ACHN (cell line): ENCODE results near the gene JMJD1C.

Experiments used
- DNase-seq: peaks from one replicate; pipeline ENCODE4 v3.0.0-alpha.2; 2015
- in situ Hi-C: cut with HindIII; loops from 2 replicates; pipeline ENCODE4 v1.10.0; 2017; ENCODE audit warnings: low sequenced_read_pairs, low pct_ligation_motif_present, low pct_unique_long_range_greater_than_20kb

The JMJD1C gene

DNA sequence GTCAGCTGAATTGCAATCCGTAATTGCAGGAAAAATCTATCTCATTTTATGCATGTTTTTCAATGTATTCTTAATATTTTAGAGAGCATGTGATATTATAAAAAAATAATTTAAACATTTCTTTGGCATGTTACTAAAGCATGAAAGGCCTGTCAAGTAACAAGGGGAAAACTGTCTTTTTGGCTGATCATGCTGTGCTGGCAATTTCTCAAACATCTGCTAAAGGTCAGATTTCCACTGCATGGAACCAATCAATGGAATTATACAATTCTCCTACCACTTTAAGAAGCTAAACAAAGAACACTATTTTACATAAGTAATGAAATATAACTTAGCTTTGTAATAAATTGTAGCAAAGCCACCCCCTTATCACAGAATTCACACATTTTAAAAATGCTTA lies 49.4 kb downstream of the JMJD1C start:
- in situ Hi-C loops, result no loop called here

DNA sequence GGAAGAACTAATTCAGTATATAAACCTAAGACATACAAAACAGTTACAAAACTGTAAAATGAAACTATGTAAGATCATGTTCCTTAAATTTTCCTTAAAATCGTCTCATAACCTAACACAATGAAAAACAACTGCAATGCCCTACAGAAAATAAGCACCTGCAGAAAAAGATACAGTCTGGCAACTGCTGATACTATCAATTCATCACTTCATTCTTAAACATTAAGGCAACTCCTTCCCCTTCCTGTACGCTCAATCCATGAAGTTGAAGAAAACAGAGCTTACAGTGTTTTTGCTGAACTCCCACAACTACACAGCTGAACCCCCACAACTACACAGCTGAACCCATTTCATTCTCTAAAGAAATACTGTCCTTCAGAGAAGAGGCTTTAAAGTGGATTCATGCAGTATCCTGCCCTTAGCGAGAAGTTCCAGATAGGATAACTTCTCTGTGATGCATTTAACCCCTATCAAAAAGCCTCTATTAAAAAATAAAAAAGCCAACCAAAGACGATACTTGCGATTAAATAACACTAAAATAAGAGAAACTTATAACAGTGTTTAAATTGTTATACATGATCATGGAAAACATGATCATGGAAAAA lies 50.0 kb downstream of the JMJD1C start:
- in situ Hi-C loops, result no loop called here
- DNase-seq, result no peak

More for the DNA sequence above, 49.4 kb downstream of the JMJD1C start:
- DNase-seq, result no peak

DNA sequence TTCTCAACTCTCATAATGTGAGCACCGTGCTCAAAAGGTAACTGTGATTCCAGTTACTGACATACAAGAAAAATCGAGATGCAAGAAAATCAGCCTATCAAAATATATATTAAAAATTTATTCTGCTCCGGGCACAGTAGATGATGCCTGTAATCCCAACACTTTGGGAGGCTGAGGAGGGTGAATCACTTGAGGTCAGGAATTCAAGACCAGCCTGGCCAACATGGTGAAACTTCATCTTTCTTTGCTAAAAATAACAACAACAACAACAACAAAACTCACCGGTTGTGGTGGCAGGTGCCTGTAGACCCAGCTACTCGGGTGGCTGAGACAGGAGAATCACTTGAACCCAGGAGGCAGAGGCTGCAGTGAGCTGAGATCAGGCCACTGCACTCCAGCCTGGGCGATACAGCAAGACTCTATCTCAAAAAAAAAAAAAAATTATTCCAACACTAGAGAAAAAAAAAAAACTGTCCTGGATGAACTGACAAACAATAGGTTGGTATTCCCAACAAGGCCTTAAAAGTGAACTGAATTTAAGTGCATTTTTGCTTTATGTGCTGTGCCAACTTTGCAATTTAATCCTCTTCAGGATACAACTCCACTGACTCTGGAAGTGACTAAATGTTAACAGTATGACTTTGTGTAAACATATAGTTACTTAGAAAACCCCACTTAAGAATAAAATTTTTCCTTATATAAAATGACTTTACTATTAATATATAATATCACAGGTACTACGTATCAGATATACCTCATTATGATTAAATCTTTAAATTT lies 51.1 kb downstream of the JMJD1C start:
- no peak for DNase-seq
- in situ Hi-C loops, result no loop called here

DNA sequence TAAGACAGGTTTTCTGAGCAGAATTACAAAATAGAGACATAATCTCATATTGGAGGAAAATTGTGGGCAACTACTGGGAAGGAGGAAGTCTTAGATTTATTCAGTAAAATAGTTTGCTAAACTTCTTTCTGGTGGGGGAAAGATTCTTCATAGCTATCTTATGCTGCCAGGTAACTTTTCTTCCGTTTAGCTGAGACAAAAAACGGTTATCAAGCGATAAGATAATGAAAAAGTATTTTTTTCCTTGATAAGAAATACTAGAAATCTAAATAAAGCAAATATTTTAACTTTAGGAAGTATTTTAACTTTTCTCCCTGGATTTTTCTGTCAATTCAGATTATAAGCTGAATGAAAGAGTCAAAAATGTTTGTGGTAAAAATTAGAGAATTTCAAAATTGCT lies 52.3 kb downstream of the JMJD1C start:
- no peak for DNase-seq
- in situ Hi-C loops, result no loop called here

DNA sequence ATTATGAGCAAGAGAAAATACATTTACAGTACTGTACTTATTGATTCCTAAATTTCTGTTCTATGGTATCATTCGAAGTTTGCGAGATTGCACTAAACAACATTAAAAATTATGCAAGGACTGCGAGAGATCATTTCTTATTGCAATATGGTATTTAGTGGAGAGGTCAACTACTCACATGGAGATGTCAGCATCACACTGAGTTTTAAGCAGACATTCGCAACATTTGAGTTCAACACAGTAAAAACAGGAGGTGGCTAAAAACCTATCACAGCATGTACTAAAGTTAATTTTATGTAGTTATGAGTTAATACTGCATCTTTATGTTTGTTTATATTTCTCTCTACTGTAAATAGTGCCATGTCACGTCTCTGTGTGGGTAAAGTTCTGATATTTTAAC lies 53.5 kb downstream of the JMJD1C start:
- in situ Hi-C loops, result no loop called here
- DNase-seq, result no peak

DNA sequence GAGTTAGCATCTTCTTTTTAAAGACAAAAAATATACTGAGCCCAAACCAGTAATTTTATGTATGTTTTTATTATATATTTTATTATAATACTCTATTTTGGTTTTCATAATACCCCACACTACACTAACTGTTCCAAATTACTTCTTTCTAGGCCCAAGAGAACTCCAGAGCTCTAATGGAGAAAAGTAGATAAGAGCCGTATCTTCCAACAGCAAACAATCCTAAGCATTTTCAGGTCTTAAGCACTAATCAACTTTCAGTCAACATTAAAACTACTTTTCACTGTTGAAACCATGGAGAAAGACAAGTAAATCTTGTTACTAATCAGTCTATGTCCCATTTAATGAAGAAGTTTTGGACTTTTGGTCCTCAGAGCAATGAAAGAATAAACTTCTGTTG lies 55.1 kb downstream of the JMJD1C start:
- in situ Hi-C loops, result no loop called here
- no peak for DNase-seq

DNA sequence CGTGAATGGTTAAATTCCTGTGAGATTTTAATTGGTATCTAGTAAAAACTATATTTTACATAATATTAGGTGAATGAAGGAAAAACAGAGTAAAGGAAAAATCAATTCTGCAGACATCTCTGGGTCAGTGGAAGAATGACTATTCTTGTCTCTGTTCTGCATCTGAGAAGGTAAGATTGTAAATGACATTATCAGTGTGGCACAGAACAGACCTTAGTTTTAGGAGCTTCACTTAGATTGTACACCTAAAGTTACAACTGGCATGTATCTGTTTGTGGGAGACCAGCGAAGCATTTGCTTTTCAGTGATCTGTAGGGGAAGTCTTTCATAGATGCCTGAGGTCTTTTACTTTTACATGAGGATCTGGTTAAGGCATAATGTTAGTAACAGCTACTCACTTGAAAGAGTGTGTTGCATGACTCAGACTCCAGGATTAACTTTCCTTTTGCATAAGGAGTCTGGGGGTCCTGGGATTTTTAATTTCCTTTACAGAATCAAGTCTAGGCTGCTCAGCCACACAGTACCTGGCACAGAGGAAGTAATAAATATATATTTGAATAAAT lies 56.2 kb downstream of the JMJD1C start:
- peak; percentile 39 for DNase-seq
- in situ Hi-C loops, result no loop called here

DNA sequence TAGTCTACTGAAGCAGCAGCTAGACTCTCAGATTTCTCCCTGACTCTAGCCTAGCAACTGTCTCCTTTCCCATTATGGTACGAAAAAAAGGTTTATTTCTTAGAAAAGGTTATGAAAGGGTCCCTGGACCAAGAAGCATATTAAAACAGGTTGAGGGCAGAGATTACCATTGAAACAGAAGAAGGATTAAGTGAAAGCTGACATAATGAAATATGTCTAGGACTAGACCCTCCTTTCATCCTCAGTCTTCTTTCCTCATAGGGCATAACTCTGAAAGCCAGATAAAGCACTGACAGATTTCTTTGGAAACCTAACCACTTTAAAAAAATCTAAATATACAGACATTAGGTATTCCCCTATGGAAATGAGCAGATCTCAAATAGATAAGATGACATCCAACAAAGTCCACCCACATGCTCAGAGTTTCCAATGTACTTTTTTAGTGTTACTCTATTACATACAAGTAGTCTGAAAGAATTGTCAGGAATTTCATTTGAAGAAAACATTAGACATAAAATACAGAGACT lies 58.6 kb downstream of the JMJD1C start:
- DNase-seq, result no peak
- in situ Hi-C loops, result no loop called here

DNA sequence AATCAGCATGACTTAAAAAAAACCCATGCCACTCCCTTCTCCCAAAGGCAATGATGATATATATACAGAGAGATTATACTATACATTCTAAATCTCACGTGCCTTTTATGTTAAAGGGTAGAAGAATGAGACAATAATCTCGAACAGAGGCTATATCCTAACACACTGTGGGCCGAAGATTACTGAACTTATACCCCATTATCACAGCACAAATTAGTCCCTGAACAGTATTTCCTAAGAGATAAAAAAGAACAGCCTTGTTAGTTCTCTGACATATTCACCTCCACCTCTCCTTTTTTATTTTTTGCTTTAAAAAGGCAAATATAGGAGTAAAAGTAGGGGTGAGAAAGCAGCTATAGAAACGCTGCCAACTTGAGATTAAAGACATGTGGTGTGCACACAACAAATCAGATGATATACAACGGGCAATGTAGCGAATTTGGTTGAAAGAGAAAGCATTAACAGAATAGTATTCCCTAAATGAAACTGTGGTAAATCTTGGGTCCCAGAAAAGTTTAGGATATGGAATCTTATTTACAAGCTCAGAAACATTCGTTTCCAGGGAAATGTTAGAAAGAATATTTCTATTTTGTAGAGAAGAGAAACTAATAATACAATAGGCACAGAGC lies 69.5 kb downstream of the JMJD1C start:
- DNase-seq, result no peak
- in situ Hi-C loops, result no loop called here

DNA sequence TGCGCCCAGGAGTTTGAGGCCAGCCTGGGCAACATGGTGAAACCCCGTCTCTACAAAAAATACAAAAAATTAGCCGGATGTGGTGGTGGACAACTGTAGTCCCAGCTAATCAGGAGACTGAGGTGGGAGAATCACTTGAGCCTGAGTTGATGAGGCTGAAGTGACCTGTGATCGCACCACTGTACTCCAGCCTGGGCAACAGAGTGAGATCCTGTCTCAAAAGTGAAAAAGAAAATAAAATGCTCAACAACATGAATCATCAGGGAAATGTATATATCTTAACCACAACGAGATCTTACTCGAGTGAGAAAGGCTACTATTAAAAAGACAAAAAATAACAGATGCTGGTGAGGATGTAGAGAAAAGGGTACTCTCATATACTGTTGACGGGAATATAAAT lies 72.7 kb downstream of the JMJD1C start:
- in situ Hi-C loops, result no loop called here
- no peak for DNase-seq

DNA sequence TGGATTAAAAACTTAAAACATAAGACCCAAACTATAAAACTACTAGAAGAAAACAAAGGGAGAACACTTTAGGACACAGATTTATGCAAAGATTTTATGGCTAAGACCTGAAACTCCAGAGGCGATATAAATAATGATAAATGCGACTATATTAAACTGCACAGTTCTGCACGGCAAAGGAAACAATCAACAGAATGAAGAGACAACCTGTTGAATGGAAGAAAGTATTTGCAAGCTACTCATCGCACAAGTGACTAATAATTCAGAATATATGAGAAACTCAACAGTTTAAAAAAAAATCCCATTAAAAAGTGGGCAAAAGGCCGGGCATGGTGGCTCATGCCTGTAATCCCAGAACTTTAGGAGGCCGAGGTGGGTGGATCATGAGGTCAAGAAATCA lies 73.6 kb downstream of the JMJD1C start:
- no peak for DNase-seq
- in situ Hi-C loops, result no loop called here

DNA sequence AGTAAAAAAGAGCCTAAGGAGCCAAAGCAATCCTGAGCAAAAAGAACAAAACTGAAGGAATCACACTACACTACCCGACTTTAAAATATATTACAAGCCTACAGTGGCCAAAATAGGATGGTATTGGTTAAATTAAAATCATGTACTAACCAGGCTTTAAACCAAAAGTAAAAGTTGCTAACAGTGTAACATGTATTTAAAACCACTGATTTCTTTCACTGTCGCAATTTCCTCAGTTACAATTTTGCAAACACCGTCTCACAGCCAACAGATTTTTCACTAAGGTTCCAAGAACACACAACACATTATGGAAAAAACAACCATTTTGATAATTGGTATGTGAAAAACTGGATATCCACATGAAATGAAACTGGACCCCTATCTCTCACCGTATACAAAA lies 74.0 kb downstream of the JMJD1C start:
- in situ Hi-C loops, result no loop called here
- DNase-seq, result no peak

DNA sequence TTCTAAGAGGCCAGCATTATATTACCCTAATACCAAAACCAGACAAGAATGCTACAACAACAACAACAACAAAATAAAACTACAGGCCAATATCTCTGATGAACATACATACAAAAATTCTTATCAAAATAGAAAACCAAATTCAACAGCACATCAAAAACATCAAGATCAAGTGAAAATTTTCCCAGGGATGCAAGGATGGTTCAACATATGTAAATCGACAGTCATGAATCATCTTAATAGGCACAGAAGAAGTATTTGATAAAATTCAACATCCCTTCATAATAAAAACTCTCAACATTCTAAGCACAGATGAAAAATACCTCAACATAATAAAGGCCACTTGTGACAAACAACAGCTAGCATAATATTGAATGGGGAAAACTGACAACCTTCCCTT lies 75.3 kb downstream of the JMJD1C start:
- DNase-seq, result no peak
- in situ Hi-C loops, result no loop called here

DNA sequence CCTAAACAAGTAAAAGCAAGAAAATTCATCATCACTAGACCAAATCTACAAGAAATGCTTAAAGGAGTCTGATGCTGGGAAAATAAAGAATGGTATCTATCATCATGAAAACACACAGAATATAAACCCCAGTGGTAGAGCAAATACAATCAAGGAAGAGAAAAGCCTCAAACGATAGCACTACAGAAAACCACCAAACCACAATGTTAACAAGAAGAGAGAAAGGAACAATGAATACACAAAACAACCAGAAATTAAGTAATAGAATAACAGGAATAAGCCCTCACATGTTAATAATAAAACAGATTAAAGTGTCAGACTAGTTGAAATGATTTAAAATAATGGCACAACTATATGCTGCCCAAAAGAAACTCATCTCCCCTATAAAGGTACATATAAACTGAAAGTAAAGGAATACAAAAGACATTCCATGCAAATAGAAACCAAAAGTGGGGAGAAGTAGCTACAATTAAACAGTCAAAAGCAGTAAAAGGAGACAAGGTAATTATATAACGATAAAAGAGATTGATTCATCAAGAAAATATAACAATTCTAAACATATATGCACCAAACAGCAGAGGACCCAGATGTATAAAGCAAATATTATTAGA lies 77.3 kb downstream of the JMJD1C start:
- in situ Hi-C loops, result no loop called here
- peak; percentile 38 for DNase-seq

DNA sequence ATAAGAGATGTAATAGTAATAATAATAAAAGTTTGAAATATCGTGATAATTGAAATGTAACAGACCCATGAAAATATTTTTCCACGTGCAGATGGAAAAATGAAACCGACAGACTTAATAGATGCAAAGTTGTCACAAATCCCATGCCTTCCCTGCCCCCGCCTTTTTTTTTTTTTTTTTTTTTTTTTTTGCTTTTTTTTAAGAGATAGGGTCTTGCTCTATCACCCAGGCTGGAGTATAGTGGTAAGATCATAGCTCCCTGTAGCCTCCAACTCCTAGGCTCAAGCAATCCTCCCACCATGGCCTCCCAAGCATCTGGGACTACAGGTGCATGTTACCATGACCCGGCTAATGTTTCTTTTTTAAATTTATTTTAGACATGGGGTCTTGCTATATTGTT lies 80.5 kb downstream of the JMJD1C start:
- DNase-seq, result no peak
- in situ Hi-C loops, result no loop called here

DNA sequence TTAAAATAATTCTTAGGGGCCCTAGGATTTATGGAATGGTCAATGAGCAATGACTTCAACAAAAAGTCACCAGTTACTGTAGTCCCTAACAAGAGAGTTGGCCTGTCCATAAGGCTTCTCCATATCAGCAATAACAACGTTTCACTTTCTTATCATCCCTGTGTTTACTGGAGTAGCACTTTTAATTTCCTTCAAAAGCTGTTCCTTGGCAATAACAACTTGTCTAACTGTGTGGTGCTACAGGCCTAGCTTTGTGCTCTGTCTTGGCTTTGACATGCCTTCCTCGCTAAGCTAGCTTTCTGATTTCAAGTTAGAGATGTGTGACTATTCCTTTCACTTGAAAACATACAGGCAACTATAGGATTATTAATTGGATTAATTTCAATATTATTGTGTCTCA lies 81.1 kb downstream of the JMJD1C start:
- DNase-seq, result no peak
- in situ Hi-C loops, result no loop called here

DNA sequence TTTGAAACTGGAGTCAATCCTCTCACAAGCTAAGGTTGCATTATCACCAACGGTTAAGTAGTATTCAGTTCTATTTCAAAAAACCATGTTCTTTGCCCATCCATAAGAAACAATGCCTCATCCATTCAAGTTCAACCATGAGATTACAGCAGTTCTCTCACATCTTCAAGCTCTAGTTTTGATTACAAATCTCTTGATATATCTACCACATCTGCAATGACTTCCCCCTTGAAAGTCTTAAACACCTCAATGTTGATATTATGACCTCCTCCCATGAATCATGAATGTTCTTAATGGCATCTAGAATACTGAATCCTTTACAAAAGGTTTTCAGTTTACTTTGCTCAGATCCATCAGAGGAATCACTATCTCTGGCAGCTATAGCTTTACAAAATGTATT lies 81.8 kb downstream of the JMJD1C start:
- DNase-seq, result no peak
- in situ Hi-C loops, result no loop called here

DNA sequence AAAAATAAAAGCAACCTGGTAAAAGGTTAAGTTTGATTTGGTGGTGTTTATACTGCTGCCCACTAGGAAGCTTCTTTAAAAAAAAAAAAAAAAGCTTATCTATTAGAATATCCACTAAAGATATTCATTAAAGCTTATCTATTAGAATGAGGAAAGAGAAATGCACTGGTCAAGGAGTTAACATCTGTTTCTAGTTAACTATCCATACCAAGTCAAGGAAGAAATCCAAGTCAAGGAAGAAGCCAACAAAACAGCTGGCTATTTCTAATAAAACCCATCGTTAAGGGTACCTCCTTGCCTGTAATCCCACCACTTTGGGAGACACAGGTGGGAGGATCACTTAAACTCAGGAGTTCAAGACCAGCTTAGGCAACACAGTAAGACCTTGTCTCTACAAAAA lies 82.6 kb downstream of the JMJD1C start:
- no peak for DNase-seq
- in situ Hi-C loops, result no loop called here

DNA sequence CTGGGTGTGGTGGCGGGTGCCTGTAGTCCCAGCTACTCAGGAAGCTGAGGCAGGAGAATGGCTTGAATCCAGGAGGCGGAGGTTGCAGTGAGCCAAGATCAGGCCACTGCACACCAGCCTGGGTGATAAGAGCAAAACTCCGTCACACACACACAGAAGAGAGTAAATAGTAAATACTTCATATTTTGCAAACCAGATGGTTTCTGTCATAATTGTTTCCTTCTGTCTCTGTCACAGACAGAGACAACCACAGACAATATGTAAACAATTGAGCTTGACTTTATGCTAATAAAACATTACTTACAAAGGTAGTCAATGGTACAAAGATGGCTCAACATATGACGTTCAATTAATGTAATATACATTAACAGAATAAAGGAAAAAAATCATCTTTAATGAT lies 83.7 kb downstream of the JMJD1C start:
- DNase-seq, result no peak
- in situ Hi-C loops, result no loop called here
